AG08395 (cell line): ENCODE measurements around the gene ZDHHC3.
A peak's percentile ranks its signal among the peaks of the same experiment; 100 is the strongest.
"Not testable (repeated sequence)": the region's sequence is repeated elsewhere in the genome, so short reads cannot be mapped to it uniquely, and the experiment has no call there.

ENCODE experiments used
- DNase-seq: peaks from one replicate; pipeline ENCODE4 v3.0.0; 2012; ENCODE audit warnings: mixed read lengths, low spot score

Gene ZDHHC3

DNA sequence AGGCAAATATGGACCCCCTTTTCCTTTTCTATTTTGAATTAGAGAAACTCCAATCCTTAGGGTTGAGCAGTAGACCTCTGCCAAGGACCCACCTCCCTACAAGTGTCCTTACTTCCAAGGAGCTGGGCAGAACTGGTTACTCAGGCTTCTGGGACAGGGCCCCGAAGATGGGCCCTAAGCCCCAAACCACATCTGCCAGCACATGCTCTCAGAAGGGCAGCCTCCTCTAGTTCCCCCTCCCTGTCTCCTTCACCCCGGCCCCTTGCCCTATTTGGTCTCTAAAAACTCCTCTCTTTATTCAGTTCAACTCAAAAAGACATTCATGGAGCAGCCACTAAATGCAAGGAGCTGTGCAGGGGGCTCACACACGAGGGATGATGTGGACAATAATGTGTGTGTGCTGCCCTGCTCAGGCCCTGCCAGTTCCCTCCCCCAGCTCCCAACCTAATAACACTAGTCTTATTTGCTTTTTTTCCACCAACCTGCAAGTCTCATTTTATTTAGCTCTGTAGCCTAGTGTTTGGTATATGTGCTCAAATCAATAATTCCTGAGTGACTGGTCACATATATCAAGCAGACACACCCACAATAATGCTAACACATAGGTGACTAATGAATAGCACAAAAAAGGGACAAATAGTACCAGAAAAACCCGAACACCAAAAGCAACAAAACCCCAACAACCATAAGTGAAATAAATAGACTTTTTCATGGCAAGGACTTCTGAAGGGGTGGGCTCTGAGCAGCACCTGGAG, 12.2 kb downstream of the ZDHHC3 start:
- DNase-seq = no peak

DNA sequence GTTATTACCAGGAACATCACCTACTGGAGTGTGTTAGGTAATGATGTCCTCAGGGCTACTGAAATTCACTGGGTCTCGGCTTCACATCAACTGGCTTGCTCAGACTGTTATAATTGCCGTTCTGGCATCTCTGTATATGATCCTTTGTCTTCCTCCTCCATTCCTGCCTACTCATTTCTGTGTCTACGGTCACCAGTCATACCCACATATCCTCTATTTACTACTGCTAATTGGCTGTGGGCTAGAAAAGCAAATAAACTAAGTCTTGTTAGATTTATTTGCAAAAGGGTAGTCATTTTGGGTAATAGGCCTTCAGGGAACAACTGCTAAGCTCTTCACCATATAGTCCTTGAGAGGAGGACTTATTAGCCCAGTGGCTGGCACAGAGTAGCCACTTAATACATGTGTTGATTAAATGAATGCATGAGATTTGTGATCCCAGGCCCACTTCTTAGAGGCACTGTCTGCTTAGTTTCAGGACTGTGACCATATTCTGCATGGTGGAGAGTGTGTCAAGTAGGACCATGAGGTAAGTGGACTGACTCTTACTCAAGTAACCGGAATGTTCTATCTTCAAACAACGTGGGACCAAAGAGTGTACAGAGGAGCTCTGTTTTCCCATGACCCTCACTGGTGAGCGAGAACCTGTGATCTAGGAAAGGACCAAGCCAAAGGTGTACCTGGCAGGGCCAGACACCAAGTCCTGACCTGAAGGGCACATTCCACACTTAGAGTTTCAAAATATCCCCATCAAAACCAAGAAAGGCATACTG, 13.2 kb downstream of the ZDHHC3 start:
- DNase-seq = no peak

DNA sequence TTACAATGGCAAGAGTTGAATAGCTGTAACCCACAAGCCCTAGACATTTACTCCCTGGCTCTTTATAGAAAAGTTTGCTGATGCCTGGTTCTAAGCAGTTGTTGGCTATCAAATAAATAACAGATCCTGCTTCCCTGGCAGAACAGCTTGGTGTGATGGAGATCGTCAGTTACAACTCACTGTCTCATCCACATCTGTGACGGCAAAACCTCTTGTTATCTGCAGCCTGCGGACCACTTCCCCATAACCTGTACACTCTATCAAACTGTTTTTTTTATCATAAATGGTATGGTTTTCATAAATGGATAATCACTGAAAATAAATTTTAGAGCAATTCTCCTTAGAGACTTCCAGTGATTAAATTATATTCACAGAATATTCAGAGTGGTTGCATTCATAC, 14.1 kb downstream of the ZDHHC3 start:
- DNase-seq = no peak

DNA sequence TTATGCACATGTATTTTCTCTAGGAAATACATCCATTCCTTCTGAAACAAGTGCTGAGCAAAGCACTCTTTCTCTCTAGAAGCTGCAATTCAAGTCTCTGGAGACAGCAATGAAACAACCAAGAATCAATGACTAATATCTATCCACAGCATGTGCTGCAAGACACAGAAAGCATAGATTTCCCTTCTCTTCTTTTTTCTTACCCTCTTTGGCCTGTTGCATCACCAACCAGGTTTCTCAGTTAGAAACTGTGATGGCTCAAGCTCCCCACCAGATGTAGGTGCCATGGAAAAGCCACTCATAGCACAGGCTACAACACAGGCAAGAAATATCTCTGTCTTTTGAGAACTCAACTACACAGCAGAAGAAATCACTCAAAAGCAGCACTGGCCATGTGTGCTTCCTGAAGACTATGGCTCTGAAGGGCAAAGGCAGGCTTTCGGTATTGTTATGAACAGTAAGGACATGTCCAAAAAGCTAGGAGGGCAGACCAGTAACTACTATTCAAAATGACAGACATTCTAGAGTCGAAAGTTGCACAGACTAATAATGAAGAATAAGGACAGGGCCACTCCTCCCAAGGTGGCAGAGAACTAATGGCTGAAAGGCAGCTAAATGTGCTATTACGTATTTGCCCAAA, 15.5 kb downstream of the ZDHHC3 start:
- no peak for DNase-seq

DNA sequence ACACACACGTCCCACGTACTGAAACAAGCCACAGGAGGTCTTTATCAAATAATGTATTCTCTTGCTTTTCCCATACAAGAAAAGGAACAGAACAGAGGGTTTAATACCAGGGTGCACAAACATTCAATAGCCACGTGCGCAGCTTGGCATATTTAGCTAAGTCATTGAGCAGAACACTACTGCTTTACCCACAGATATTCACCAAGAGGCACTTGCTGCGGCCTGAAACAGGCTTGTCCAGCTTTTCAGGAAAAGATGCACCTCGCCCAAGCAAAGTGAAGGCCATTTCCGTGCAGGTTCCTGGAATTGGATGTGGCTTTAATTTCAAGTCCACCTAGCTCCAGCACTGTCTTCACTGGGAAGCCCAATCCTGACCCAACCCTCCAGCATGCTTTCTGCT, 17.6 kb downstream of the ZDHHC3 start:
- DNase-seq = no peak

DNA sequence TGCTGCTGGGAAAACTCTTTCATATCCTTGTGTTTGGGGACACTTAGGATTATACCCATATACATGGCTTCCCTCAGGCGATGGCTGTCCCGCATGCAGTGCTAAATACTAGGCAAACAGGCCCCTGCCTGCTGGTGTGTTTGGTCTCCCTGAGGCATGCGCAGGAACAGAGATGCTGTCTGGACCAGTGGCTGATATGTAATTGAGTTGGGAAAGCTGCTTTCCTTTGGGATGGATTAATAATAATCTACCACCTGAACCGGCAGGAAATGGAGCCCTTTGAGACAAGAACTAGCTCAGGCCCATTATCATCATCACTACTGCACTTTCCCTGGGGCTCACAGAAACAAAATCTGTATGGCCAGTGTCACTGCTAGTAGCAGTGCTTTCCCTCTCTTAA, 18.0 kb downstream of the ZDHHC3 start:
- DNase-seq = no peak

DNA sequence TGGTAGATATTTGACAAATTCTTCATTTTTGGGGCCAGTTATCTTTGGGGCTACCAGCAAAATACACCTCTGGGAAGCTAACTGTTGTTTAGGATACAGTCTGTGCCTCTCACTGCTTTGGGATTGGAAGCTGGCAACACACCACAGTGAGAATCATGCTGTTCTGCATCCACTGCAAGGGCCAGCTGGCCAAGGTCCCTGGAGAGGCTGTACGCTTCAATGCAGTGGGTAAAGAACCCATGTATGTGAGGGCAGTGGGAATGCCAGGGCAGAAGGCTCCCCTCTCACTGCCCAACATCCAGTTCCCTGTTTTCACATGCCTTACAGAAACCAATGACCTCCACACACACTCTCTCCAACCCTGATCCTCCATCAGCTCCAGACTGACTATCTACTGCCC, 20.1 kb downstream of the ZDHHC3 start:
- no peak for DNase-seq

DNA sequence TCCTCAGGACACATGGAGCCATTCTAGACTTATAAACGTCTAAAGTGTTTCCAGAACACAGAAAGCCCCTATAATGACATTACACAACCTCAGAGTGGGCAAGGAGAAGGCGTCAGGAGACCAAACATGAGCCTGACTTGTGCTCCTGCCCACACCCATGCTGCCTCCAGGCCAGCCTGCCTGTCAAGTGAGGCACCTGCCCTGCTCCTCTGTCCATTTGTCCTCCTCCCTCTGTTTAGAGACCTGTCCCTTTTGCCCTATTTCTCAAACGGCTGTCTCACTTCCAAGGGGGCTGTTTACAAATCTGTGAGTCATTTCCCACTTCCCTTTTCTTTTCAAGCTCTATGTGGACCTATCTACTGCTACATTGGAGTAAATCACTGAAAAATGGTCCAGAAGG, 21.0 kb downstream of the ZDHHC3 start:
- peak; percentile 22 for DNase-seq

DNA sequence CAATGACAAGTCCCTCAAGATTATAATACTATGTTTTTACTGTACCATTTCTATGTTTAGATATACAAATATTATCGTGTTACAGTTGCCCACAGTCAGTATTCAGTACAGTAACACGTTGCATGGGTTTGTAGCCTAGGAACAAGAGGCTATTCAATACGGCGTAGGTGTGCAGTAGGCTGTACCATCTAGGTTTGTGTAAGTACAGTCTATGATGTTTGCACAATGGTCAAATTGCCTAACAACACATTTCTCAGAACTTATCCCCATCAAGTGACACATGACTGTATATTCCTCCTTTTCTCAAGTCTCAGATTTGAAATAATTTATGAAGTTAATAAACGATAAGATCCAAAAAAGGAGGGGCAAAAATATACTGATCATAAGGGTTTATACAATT, 21.7 kb downstream of the ZDHHC3 start:
- no peak for DNase-seq

DNA sequence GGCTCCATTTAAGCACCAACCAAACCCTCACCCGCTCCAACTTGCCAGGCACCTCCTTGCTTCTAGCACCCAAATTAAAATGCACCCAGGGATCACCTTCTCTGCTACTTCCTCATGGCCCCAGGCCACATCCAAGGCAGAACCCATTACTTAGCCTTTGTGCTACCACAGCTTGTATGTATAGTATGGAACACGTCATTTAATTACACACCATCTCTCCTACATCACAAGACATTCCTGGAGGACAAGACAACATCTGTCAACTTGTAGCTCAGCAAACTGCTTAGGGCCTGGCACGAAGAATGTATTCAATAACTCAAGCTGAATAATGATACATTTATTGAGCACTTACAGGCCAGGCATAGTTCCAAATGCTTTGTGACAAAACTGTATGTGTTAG, 23.3 kb downstream of the ZDHHC3 start:
- no peak for DNase-seq

DNA sequence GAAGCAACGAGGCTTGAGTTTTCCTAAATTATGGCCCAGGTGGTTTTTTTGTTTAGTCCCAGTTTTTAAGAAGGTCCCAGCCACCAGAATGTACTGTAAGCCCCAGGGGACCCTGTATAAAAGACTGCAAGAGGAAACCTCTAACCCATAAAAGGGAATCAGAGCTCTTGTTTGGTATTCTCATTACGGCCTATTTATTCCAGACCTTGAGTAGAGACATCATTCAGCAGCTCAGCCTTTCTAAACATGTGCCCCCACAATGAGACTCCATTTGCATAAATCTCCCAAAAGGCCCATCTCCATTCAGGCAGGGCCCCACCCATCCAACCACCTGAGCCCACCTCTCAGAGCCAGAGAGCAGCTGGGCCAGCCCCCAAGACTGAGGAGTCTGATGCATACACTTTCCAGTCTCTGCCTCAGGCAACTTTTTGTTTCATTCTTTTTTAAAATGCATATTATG, 25.7 kb downstream of the ZDHHC3 start:
- no peak for DNase-seq

DNA sequence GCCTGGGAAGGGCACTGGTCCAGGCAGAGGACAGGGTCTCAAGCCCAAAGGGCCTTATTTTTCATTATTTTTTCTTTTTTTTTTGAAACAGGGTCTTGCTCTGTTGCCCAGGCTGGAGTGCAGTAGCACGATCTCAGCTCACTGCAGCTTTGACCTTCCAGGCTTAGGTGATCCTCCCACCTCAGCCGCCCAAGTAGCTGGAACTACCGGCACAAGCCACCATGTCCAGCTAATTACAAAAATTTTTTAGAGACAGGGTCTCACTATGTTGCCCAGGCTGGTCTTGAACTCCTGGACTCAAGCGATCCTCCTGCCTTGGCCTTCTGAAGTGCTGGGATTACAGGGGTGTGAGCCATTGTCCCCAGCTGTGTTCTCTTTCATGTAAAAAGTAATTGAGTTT, 26.2 kb downstream of the ZDHHC3 start:
- DNase-seq = not testable (repeated sequence)

DNA sequence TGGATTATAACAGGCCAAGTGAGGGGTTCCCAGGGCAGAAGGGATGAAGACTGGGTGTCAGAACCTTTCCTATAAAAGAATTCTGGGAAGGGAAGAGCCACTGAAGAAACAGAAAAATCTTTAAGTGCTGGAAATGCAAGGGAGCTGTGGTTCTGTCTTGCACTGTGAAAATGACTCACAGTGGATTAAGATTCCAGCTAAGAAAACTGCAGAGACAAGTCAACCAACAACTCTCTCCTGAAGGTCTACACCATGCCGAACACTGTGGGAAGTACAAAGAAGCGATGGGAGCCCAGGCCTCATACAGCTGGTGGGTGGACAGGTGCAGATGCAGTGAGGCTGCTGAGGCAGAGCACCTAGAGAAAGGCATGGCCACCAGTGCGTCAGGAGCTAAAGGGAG, 27.7 kb downstream of the ZDHHC3 start:
- peak; percentile 18 for DNase-seq

DNA sequence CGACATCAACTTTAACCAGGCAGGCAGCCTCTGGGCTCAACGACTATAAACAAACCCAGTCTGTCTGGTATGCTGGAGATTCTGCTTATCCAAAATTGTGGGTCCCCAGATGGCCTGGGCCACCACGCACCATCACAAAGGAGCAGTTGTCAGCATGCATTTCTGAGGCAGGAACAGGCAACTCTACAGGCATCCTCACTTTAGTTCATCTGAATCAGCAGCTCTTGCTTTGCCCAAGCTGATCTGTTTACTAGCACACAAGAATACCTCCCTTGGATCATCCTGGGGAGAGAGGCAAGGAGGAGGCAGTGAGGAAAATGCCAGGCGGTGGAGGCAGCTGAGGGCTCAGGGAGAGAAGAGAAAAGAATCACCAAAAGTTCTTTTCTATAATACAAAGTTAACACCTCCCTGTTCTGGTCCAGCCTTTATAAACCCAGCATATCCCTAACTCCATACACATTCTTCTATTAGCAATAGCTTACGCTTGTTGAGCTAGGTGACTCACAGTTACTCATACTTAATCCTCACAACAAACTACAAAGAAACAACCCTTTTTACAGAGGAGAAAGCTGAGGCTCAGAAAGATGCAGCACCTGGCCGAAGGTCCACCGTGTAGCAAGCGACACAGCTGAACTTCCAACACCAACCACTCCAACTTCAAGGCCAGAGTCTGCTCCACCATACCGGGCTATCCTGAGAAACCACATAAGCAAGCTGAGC, 33.6 kb downstream of the ZDHHC3 start:
- peak; percentile 83 for DNase-seq

DNA sequence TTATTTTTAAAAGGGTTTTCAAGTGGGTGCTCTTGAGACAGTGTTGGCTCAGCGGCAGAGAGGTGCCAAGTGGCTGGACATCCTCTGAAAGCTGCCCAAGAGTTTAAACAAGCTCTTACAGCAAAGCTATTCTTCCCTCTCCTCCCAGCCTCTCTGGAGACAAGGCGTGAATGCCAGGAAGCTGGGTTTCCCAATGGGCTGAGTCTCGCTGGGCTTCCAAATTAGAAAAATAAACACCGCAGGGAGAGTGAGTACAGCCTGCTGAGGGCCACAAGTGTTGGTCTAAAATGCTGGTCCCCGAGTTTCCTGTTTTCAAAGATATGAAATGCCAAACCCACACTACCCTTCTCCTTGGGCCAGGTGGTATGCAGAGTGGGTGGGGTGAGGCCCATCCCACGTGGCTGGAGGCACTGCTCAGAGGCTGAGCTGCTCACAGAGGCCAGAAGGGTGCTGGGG, 36.4 kb downstream of the ZDHHC3 start:
- DNase-seq = no peak

DNA sequence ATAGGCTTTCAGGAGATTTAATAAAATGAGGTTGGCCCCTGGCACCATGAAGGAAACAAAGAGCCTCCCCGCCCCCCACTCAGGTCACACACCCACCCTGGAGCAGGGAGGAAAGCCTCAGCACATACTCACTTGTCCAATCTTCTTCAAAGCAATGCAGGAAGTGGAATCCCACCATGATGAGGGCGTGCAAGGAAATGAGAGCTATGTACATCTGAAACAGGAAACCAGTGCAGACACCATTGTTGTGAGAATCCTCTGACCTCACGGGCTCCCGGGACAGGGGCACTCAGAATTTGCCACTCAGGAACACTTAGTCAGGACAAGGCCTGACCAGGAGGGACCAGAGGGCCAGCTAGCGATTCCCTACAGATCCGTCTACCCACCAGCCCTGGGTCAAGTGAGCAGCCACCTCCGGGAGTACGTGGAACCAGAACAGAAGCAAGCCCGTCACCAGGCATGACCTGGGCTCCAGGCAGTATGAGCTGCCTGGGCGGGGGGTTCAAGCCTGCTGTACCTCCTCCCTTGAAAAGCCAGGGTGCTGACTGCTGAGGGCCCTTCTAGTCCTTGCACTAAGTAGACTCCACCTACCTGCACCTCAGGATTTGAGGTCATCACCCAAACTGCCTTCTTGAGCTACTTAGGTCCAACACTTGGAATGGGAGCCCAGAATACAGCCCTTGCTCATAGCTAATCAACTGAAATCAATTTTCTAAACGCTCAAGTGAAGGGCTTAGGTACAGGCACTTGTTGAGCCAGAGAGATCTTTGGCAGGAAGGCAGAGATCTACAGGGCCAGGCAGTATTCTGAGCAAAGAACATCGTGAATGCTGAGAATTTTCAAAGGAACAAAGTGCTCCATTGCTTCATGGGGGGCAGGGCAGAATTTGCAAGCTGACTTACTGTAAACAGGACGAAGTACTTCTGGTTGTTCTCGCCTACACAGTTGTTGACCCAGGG, 42.7 kb downstream of the ZDHHC3 start:
- DNase-seq = no peak

DNA sequence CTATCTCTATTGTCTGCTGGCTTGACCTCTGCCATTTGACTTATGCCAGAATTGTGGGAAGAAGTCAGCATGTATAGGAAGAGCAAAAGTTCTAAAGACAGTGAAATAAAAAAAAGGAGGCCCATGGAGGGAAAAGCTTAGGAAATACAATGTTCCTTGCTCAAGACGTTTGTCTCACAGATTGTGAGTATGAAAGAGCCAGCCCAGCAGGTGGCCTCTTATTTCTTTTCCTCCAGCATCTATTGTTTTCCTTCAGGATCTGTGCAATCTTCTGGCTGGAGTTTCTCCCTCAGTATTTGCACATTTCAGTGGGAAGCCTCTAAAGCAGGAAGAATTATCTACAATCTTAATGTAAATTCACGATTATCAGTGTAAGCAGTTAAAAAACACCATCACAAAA, 43.7 kb downstream of the ZDHHC3 start:
- no peak for DNase-seq

DNA sequence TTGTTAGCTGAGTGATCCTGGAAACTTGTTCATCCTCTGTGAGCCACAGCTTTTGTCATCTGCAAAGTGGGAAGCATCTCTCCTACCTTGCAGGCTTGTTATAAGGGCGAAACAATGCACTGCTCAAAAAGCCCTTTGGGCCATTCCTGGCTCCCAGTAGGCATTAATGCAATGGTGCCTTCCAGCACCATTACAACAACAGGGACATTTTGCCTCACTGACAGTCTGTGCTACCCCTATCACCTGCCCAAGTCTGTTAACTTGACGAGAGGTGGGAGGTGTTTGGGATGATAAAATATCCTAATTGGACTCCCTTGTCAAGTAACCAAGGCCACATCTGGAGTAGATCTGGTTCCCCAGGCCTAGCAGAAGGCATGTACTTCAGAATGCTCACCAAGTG, 44.2 kb downstream of the ZDHHC3 start:
- DNase-seq = no peak

DNA sequence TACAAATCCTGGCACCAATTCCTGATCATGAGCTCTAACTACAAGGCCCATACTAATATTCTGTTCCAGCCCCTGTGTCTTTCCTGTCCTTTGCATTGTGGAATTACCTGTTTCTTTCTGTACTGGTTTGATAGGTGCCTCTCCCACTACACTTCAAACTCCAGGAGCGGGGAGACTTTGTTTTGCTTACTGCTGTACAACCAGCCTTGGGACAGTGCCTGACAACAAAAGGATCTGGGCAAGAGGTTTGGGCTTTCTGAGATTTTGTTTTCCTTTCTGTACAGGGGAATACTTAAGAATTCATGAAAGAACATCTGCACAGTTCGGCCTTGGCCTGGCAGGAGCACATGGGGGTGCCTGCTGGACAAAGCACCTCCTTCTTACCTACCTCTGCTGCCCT, 45.1 kb downstream of the ZDHHC3 start:
- DNase-seq = no peak

DNA sequence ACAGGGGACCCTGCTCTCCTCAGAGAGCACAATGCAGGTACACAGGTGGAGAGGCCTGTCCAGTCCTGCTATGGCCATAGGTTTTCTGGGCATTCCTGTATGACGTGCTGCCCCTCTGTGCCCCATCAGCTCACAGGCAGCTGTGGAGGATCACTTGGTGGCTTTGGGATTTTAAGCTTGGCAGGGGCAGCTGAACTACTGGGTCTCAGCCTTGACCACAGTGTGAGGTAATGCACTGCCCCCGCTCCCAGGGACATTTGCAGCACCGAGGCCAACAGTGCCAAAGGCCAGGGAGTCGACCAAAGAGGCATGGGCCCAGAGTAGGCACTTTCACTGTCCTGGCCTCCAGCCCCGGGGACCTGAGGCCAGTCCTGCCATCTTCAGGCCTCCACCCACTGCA, 46.2 kb downstream of the ZDHHC3 start:
- DNase-seq = no peak

DNA sequence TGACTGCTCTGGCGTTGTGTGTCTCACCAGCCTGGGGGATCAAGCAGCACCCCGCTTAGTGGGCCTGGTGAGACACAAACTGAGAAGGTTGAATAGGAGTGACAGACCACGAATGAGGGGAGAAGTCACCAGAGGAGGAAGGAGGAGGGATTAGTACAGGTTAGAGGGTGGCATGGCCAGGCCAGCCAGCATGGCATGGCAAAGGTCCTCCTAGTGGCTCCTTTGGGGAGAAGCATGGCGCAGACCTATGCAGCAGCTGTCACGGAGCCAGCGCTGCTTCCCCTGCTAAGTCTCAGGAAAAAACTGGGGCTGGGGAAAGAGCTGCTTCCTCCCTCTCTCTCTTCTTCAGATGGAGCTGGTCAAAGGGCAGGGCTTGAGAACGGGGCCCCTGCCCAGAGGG, 48.6 kb downstream of the ZDHHC3 start:
- DNase-seq = no peak
